ENCODE data around the gene RBM20. TPM values are rescaled to one million over a fixed set of nuclear protein-coding genes. Genes with fewer than 3 reads are reported as not detected.

The RBM20 gene
- polyA plus RNA-seq, 3 donors from 2014 or later: not detected

DNA sequence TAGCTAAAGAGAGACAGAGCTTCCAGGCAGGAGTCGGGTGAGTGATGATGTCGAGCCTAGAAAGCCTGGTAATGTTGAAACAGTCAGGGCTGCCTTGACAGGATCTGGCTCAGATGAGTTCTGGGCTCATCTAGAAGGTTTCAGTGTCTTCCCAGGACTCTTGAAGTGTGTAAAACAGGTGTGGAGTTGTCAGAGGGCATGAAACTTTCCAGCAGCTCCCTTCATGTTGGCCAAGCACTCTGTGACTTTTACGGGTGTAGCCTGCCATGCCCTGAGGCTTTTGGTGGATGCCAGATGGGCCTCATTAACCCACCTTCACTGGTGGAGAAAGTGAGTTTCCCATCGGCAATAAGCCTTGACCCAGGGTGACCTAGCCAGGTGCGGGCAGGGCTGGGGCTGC lies 161.2 kb downstream of the RBM20 start:
- Mint-ChIP-seq H3K9me3 (no peaks in the 10 kb centered on the region), H3K4me1 (peaks cover 11 to 27% of the 10 kb centered on the region in 2 donors), H3K36me3 (peaks cover 0 to 3% (median 0%) of the 10 kb centered on the region in 3 donors), H3K4me3 (no peak overlapping the region), H3K27me3 (ENCODE audit: low read depth in 3 of 3) (peaks cover 0 to 4% (median 0%) of the 10 kb centered on the region in 3 donors), H3K27ac (no peak overlapping the region)
- no peak for DNase-seq

GRCh38 chr10:110806335-110806734 lies 162.2 kb downstream of the RBM20 start:
- H3K27ac Mint-ChIP-seq: no peak overlapping the region
- H3K4me3 Mint-ChIP-seq: no peak overlapping the region
- no peak for DNase-seq
- H3K36me3 Mint-ChIP-seq: peaks cover 0 to 3% (median 0%) of the 10 kb centered on the region in 3 donors
- peaks cover 0 to 4% (median 0%) of the 10 kb centered on the region in 3 donors for H3K27me3 Mint-ChIP-seq (ENCODE audit: low read depth in 3 of 3)
- peaks cover 11 to 27% of the 10 kb centered on the region in 2 donors for H3K4me1 Mint-ChIP-seq
- no peaks in the 10 kb centered on the region for H3K9me3 Mint-ChIP-seq

DNA sequence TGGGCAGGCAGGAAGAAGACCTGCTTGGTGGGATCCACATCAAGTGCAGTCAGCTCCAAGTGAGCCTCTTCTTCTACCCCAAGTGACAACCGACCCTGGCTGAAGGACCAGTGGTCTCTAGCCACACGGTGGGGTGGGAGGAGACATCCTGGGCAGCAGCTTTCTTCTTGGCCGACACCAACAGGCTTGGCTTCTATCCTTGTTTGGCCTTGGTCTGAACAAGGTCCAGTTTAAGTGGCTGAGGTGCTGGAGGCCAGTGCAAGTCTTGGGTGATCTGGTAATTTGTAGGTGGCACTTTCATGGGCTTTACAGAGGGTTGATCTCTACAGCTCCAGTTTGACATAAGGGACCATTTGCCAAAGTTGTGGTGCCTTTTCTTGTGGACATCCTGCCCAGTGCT lies 164.0 kb downstream of the RBM20 start:
- Mint-ChIP-seq H3K9me3 (no peaks in the 10 kb centered on the region), H3K27me3 (ENCODE audit: low read depth in 3 of 3) (peaks cover 0 to 4% (median 0%) of the 10 kb centered on the region in 3 donors), H3K4me1 (peaks cover 11 to 18% of the 10 kb centered on the region in 2 donors), H3K27ac (no peak overlapping the region), H3K4me3 (no peak overlapping the region), H3K36me3 (peaks cover 0 to 3% (median 0%) of the 10 kb centered on the region in 3 donors)
- DNase-seq: no peak

DNA sequence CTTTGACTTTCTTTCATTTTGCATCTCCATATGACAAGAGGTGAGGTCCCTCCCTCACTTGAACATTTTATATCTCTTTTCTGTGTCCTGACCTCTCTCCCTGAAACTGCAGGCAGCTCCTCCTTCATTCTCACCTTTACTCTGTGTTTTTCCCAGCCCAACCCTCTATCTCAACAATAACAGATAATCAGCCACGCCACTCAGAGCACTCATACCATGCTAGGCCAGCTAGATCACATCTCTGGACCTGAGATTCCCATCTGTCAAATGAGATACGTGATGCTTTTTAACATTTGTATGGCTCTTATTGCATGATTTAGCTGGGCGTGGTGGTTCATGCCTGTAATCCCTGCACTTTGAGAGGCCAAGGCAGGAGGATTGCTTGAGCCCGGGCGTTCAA lies 164.5 kb downstream of the RBM20 start:
- H3K36me3 Mint-ChIP-seq: peaks cover 0 to 3% (median 0%) of the 10 kb centered on the region in 3 donors

GRCh38 chr10:110810625-110811024 lies 166.5 kb downstream of the RBM20 start:
- Mint-ChIP-seq H3K27me3 (ENCODE audit: low read depth in 3 of 3) (peaks cover 0 to 6% (median under 1%) of the 10 kb centered on the region in 3 donors), H3K36me3 (peaks cover 0 to 3% (median 0%) of the 10 kb centered on the region in 3 donors), H3K4me3 (no peak overlapping the region), H3K27ac (no peak overlapping the region), H3K9me3 (no peaks in the 10 kb centered on the region), H3K4me1 (peaks cover 3 to 7% of the 10 kb centered on the region in 2 donors)
- no peak for DNase-seq

More for the DNA sequence above, 164.5 kb downstream of the RBM20 start:
- Mint-ChIP-seq H3K9me3 (no peaks in the 10 kb centered on the region), H3K4me1 (peaks cover 11 to 13% of the 10 kb centered on the region in 2 donors), H3K27ac (peak overlapping the region in 2 of 6 donors; percentile 7 to 57), H3K4me3 (no peak overlapping the region), H3K27me3 (ENCODE audit: low read depth in 3 of 3) (peaks cover 0 to 4% (median 0%) of the 10 kb centered on the region in 3 donors)
- DNase-seq: no peak

DNA sequence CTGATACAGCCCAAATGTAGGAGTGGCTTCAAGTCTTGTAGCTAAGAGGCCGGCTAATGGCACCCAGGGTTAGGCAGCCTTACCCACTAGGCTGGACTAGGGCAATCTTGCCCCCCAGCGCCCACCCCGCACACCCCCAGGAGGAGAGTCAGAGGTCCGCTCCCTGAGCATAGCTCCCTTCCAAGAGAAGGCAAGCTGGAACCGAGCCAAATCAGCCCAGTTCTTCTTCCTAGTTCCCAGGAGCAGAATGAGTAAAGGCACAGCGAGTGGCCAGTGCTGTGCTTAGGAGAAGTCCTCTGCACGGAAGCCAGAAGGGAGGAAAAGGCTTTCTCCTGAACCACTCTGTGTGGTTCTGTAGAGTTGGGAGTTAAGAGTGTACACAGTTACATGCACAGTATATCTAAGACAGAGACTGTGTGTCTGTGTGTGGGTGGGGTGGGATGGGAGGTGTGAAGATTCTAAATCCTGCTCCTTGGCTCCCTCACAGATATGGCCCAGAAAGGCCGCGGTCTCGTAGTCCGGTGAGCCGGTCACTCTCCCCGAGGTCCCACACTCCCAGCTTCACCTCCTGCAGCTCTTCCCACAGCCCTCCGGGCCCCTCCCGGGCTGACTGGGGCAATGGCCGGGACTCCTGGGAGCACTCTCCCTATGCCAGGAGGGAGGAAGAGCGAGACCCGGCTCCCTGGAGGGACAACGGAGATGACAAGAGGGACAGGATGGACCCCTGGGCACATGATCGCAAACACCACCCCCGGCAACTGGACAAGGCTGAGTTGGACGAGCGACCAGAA lies 167.8 kb downstream of the RBM20 start:
- Mint-ChIP-seq H3K9me3 (no peaks in the 10 kb centered on the region), H3K4me1 (peaks cover 15 to 21% of the 10 kb centered on the region in 2 donors), H3K36me3 (peaks cover 0 to 3% (median 0%) of the 10 kb centered on the region in 3 donors), H3K27me3 (ENCODE audit: low read depth in 3 of 3) (peaks cover 0 to 5% (median 1%) of the 10 kb centered on the region in 3 donors), H3K27ac (no peak overlapping the region), H3K4me3 (no peak overlapping the region)
- no peak for DNase-seq

DNA sequence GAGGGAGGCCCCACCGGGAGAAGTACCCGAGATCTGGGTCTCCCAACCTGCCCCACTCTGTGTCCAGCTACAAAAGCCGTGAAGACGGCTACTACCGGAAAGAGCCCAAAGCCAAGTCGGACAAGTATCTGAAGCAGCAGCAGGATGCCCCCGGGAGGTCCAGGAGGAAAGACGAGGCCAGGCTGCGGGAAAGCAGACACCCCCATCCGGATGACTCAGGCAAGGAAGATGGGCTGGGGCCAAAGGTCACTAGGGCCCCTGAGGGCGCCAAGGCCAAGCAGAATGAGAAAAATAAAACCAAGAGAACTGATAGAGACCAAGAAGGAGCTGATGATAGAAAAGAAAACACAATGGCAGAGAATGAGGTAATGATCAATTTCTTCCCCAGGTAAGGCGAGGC lies 168.4 kb downstream of the RBM20 start:
- no peaks in the 10 kb centered on the region for H3K9me3 Mint-ChIP-seq
- DNase-seq: no peak
- peaks cover 15 to 24% of the 10 kb centered on the region in 2 donors for H3K4me1 Mint-ChIP-seq
- H3K4me3 Mint-ChIP-seq: no peak overlapping the region
- peaks cover 0 to 5% (median 1%) of the 10 kb centered on the region in 3 donors for H3K27me3 Mint-ChIP-seq (ENCODE audit: low read depth in 3 of 3)
- H3K27ac Mint-ChIP-seq: no peak overlapping the region
- peaks cover 0 to 3% (median 0%) of the 10 kb centered on the region in 3 donors for H3K36me3 Mint-ChIP-seq

DNA sequence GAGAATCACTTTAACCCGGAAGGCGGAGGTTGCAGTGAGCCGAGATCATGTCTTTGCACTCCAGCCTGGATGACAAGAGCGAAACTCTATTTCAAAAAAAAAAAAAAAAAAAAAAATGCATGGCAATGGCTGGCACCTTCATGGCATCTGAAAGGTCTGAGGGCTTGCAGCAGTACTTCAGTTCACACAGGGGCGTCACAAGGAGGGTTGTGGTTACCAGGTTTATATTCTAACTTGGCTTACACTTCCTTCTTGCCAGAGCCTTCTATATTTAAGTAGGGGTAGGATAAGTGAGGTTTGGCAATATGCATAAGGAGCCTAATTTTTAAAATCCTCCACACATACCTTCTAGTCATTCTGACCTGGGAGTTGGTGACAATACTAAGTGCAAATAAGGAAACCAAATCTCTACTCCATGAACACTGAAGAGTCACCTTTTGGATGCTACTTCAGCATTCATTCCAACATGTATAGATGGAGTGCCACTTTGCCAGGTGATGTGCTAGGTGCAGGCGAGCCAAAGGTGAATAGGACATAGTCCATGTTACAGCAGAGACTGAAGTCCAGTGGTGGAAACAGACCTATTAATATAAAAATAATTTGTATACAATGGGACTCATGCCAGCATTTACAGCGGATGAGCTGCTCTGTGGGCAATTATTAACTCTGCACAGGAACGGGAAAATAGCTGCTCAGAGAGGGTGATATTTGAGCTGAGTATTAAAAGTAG lies 169.8 kb downstream of the RBM20 start:
- Mint-ChIP-seq H3K27ac (no peak overlapping the region), H3K9me3 (no peaks in the 10 kb centered on the region), H3K27me3 (ENCODE audit: low read depth in 3 of 3) (peaks cover 0 to 3% (median 1%) of the 10 kb centered on the region in 3 donors), H3K36me3 (no peaks in the 10 kb centered on the region), H3K4me1 (peaks cover 15 to 24% of the 10 kb centered on the region in 2 donors), H3K4me3 (no peak overlapping the region)
- no peak for DNase-seq

GRCh38 chr10:110815354-110816004 lies 171.3 kb downstream of the RBM20 start:
- H3K27ac Mint-ChIP-seq: no peak overlapping the region
- no peaks in the 10 kb centered on the region for H3K9me3 Mint-ChIP-seq
- no peaks in the 10 kb centered on the region for H3K36me3 Mint-ChIP-seq
- H3K4me1 Mint-ChIP-seq: peaks cover 15 to 24% of the 10 kb centered on the region in 2 donors
- peaks cover 0 to 3% (median 1%) of the 10 kb centered on the region in 3 donors for H3K27me3 Mint-ChIP-seq (ENCODE audit: low read depth in 3 of 3)
- no peak overlapping the region for H3K4me3 Mint-ChIP-seq
- DNase-seq: no peak

DNA sequence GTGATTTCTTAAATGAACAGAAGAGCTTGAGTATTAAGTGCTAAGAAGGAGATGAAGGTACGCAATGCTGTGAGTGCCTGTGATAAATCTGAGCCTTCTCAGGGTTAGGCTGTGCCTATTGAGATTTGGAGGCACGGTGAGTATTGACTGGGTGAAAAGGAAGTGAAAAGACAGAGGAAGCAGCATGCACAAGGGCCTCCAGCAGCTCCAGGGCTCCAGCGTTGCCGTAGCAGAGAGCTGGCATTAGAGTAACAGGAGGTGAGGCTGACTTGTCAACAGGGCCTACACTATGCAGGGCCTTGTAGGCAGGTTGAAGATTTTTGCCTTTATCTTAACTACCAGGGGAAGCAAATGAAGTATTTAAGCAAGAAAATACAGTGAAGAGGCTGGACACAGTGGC lies 173.5 kb downstream of the RBM20 start:
- H3K9me3 Mint-ChIP-seq: no peaks in the 10 kb centered on the region
- H3K4me1 Mint-ChIP-seq: peaks cover 15 to 24% of the 10 kb centered on the region in 2 donors
- H3K27me3 Mint-ChIP-seq (ENCODE audit: low read depth in 3 of 3): peaks cover 0 to 3% (median 1%) of the 10 kb centered on the region in 3 donors
- no peaks in the 10 kb centered on the region for H3K36me3 Mint-ChIP-seq
- DNase-seq: no peak
- H3K4me3 Mint-ChIP-seq: no peak overlapping the region
- H3K27ac Mint-ChIP-seq: no peak overlapping the region

- Mint-ChIP-seq H3K27me3 (ENCODE audit: low read depth in 3 of 3) (peaks cover 0 to 3% (median 1%) of the 10 kb centered on the region in 3 donors), H3K27ac (no peak overlapping the region), H3K4me3 (no peak overlapping the region), H3K4me1 (peaks cover 15 to 24% of the 10 kb centered on the region in 2 donors), H3K36me3 (no peaks in the 10 kb centered on the region), H3K9me3 (no peaks in the 10 kb centered on the region)
- DNase-seq: no peak
Observed at GRCh38 chr10:110818311-110819256, 174.4 kb downstream of the RBM20 start.

DNA sequence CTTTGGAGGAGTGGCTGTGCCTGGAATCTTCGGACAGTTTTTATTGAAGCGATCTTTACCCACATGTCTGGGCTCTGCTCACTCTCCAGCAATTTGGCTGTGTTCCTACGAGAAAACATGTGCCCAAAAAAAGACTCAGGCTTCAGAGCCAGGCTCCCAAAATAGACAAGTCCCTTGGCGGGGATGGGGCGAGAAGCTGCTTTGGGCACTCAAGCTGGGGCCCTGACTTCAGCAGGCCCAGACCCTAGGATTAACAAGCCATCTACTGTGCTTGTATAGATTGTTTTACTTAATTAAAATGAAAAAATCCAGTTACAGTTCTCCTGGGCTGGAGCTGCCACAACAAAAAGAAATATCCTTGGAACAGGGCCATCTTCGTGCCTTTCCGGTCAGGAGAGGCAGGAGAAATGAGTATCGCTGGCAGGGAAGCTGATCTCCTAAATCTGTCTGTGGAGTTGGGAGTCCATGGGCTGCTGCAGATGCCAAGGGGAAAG lies 176.2 kb downstream of the RBM20 start:
- Mint-ChIP-seq H3K36me3 (no peaks in the 10 kb centered on the region), H3K4me3 (no peak overlapping the region), H3K4me1 (peaks cover 13 to 19% of the 10 kb centered on the region in 2 donors), H3K9me3 (no peaks in the 10 kb centered on the region), H3K27ac (peak overlapping the region in 1 of 6 donors; percentile 53), H3K27me3 (ENCODE audit: low read depth in 3 of 3) (peaks cover 0 to 2% (median 1%) of the 10 kb centered on the region in 3 donors)
- DNase-seq: no peak

DNA sequence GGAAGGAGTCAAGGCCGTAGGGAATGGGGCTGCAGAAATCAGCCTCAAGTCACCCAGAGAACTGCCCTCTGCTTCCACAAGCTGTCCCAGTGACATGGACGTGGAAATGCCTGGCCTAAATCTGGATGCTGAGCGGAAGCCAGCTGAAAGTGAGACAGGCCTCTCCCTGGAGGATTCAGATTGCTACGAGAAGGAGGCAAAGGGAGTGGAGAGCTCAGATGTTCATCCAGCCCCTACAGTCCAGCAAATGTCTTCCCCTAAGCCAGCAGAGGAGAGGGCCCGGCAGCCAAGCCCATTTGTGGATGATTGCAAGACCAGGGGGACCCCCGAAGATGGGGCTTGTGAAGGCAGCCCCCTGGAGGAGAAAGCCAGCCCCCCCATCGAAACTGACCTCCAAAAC lies 177.4 kb downstream of the RBM20 start:
- Mint-ChIP-seq H3K4me1 (peaks cover 3 to 7% of the 10 kb centered on the region in 2 donors), H3K27ac (no peak overlapping the region)

More for the DNA sequence above, 177.4 kb downstream of the RBM20 start:
- no peak overlapping the region for H3K4me3 Mint-ChIP-seq
- H3K36me3 Mint-ChIP-seq: no peaks in the 10 kb centered on the region
- no peak for DNase-seq
- H3K27me3 Mint-ChIP-seq (ENCODE audit: low read depth in 3 of 3): peaks cover 0 to 3% (median 0%) of the 10 kb centered on the region in 3 donors
- no peaks in the 10 kb centered on the region for H3K9me3 Mint-ChIP-seq

Measured in immature natural killer cell (primary cell).